Prostate gland (tissue), 2 donors: ENCODE measurements around the gene TSEN15. TPM values are rescaled to one million over a fixed set of nuclear protein-coding genes. Genes with fewer than 3 reads are reported as not detected.
A peak's percentile ranks its signal among the peaks of the same experiment; 100 is the strongest.

Source experiments
- DNase-seq: peaks from one replicate; pipeline ENCODE4 v3.0.0-alpha.2; 2019; ENCODE audit warnings: low spot score
- H3K27ac ChIP-seq, 2 donors: fragments of 200-600 bp; sonication (generic); 2 replicates each; pipeline ENCODE4 v1.5.1; 2017 to 2019
- H3K27me3 ChIP-seq: fragments of 200-600 bp; sonication (generic); replicated peaks from 2 replicates; pipeline ENCODE4 v1.5.1; 2019; ENCODE audit not compliant: insufficient read depth
- H3K36me3 ChIP-seq, 2 donors: fragments of 200-600 bp; sonication (generic); 1 replicate in 1 of 2; 2 replicates in 1 of 2; pipeline versions ENCODE4 v1.5.1 to v1.8.1; 2017 to 2019
- H3K4me1 ChIP-seq: fragments of 200-600 bp; sonication (generic); replicated peaks from 2 replicates; pipeline ENCODE4 v1.5.1; 2019
- H3K4me3 ChIP-seq, 2 donors: fragments of 200-600 bp; sonication (generic); 2 replicates each; pipeline ENCODE4 v1.5.1; 2017 to 2019
- H3K9me3 ChIP-seq: fragments of 200-600 bp; sonication (generic); 2 replicates; pipeline ENCODE4 v1.5.1; 2017
- CTCF ChIP-seq, 4 experiments: fragments of 200-600 bp in 2 of 4; fragments of 450-650 bp in 2 of 4; sonication (generic) in 2 of 4; IDR thresholded peaks; 1 replicate in 3 of 4; 2 replicates in 1 of 4; pipeline ENCODE4 v1.5.1; 2016 to 2019; ENCODE audit warnings: antibody characterized with exemption in 4 of 4, mild to moderate bottlenecking in 2 of 4, moderate library complexity in 2 of 4
- POLR2A ChIP-seq: fragments of 450-650 bp; IDR thresholded peaks from one replicate; pipeline ENCODE4 v1.6.1; 2016; ENCODE audit warnings: antibody characterized with exemption, mild to moderate bottlenecking
- POLR2AphosphoS5 ChIP-seq: sonication (generic); formaldehyde crosslinking; IDR thresholded peaks from one replicate; pipeline ENCODE4 v1.6.1; 2017; ENCODE audit warnings: antibody characterized with exemption
- WGBS: methylation state at CpG from one replicate; pipeline ENCODE4 v1.1.5; 2018; 5-methylcytosine and 5-hydroxymethylcytosine counted together
- intact Hi-C: fragments of 100-400 bp; cut with DNase I; formaldehyde crosslinking; loops from one replicate; pipeline ENCODE4 v1.14.2; 2022
- total RNA-seq, 2 donors: library from RNA; depleted of rRNA; stranded (reverse); fragments of >200 nt; gene quantifications; one replicate each; pipeline ENCODE4 v1.1.0, GENCODE V29; 2016

Gene TSEN15
- total RNA-seq = 10 to 100 TPM; 33.4 to 36.8 TPM

- WGBS = under 1% methylated on average over 37 of the region's 54 CpGs
- intact Hi-C loops = no loop called here
- Histone ChIP-seq H3K4me3 (peak within 1 kb of the TSS; percentile 78 to 84), H3K36me3 (no peaks in the 10 kb centered on the region), H3K9me3 (no peaks in the 10 kb centered on the region), H3K4me1 (no peaks in the 10 kb centered on the region), H3K27me3 (no peaks in the 10 kb centered on the region), H3K27ac (peak within 1 kb of the TSS; percentile 83 to 87)
- TF ChIP-seq POLR2A (peak; percentile 45), CTCF (IDR thresholded peaks at IDR 0.05) (peak in 1 of 4 experiments; percentile 20), POLR2AphosphoS5 (peak; percentile 75)
- DNase-seq = peak; percentile 66
These were observed at the start of gene TSEN15 for GRCh38 chr1:184051485-184052193. TSEN15 (plus strand) TSS chr1:184051730; CDS start chr1:184051756, 26 bp downstream.

DNA sequence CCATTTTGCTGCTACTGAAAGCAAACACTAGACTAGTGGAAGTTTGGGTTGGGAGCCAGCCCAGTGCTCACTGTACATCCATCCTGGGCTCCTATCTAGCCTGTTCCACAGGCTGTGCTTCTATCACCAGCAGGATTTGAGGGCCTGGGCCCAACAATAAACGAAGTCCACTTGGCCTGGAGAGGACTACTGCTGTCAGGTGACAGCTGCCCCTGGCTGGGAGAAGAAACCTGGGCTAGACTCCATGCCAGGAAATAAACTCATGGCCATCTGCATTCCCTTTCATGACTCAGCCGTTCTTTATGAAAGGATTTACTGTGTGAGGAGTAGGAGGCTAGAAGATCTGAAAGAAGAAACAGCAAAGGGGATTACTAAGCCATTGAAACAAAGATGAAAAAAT lies 49.5 kb upstream of the TSEN15 start:
- H3K4me3 ChIP-seq = no peak overlapping the region
- intact Hi-C loops = no loop called here
- WGBS = 14% methylated on average over 2 of the region's 2 CpGs
- no peak for DNase-seq
- H3K36me3 ChIP-seq = no peaks in the 10 kb centered on the region
- no peak overlapping the region for H3K27ac ChIP-seq
- TF ChIP-seq POLR2AphosphoS5 = peak; percentile 20
- no peak for TF ChIP-seq CTCF (IDR thresholded peaks at IDR 0.05)
- no peaks in the 10 kb centered on the region for H3K27me3 ChIP-seq
- no peaks in the 10 kb centered on the region for H3K9me3 ChIP-seq
- no peaks in the 10 kb centered on the region for H3K4me1 ChIP-seq

DNA sequence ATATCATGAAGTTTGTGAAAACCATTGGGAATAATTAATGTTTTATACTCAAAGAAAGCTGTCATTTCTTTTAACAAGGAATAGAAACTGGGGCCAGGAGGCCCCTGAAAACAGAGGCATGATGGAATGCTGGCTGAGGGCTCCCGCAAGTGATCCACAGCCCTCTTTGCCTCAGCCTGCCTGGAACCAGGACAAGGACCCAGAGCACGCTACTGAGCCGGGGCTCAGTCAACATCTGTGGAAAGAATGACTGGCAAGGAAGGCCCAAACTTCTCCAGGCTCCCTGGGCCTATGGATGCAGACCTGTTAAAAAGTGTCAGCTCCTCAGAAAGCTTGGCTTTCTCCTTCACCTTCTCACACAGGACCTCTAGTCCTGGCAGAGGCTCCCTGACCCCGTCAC lies 46.6 kb upstream of the TSEN15 start:
- H3K4me3 ChIP-seq = no peak overlapping the region
- H3K4me1 ChIP-seq = no peaks in the 10 kb centered on the region
- intact Hi-C loops = no loop called here
- H3K36me3 ChIP-seq = no peaks in the 10 kb centered on the region
- DNase-seq = no peak
- no peak overlapping the region for H3K27ac ChIP-seq
- no peaks in the 10 kb centered on the region for H3K27me3 ChIP-seq
- H3K9me3 ChIP-seq = no peaks in the 10 kb centered on the region
- no peak for TF ChIP-seq POLR2A
- no peak for TF ChIP-seq POLR2AphosphoS5
- TF ChIP-seq CTCF (IDR thresholded peaks at IDR 0.05) = no peak
- 92% methylated on average over 4 of the region's 4 CpGs for WGBS

GRCh38 chr1:184005506-184005905 lies 46.0 kb upstream of the TSEN15 start:
- intact Hi-C loops = no loop called here
- 98% methylated on average over 4 of the region's 4 CpGs for WGBS

More at GRCh38 chr1:184005506-184005905, 46.0 kb upstream of the TSEN15 start:
- Histone ChIP-seq H3K9me3 (no peaks in the 10 kb centered on the region), H3K4me3 (no peak overlapping the region), H3K27me3 (no peaks in the 10 kb centered on the region), H3K27ac (no peak overlapping the region), H3K4me1 (no peaks in the 10 kb centered on the region), H3K36me3 (no peaks in the 10 kb centered on the region)
- no peak for DNase-seq
- TF ChIP-seq POLR2A (no peak), CTCF (IDR thresholded peaks at IDR 0.05) (no peak), POLR2AphosphoS5 (no peak)
